Anterior cingulate cortex (tissue), 58 donors: ENCODE measurements around the gene RECK.
"Not testable (repeated sequence)": the region's sequence is repeated elsewhere in the genome, so short reads cannot be mapped to it uniquely, and the experiment has no call there.

Experiments
- DNase-seq, 58 donors: peaks; one replicate each; lab custom pipeline; 2025; lab: John Stamatoyannopoulos, UW

RECK gene

DNA sequence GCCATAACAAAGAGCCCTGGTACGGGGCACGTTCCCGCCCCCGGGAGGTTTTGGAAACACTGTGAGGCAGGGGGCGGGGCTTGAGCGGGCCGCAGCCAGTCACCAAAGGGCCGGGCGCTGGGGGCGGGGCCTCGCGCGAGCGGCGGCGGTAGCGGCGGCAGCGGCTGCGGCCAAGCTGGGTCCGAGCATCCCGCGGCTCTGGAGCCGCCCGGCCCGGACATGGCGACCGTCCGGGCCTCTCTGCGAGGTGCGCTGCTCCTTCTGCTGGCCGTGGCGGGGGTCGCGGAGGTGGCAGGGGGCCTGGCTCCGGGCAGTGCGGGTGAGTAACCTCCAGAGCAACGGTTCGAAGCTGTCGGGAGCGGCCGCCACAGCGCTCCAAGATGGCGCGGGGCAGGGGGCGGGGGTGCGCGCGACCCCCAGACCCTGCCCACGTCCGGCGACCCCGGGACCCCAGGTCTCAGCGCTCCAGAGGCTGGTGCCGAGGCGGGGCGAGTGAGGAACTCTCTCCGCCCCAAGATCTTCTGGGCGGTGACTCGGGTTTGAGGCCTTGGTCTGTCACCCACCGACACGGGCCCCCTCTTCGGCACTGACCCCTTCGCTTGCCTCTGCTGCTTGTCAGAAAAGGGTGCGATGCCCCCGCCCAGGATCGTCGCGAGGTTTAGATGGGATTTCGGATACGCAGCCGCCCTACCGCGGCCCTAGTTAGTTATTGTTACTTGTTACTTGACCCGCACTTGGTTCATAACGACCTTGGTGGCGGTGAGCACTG, at the start of gene RECK:
Gene RECK, plus strand, starts transcription at position 134 of the 769 bp plus-strand sequence. Its CDS starts 86 bp downstream, at position 220.
- DNase-seq = peak in 57 of 58 donors; percentile 13 to 92 (median 81)

GRCh38 chr9:35990155-35990554, 46.6 kb upstream of the RECK start:
- no peak for DNase-seq

GRCh38 chr9:35993136-35993535, 43.6 kb upstream of the RECK start:
- not testable (repeated sequence) for DNase-seq

GRCh38 chr9:35993976-35994720, 42.6 kb upstream of the RECK start:
- DNase-seq = no peak

DNA sequence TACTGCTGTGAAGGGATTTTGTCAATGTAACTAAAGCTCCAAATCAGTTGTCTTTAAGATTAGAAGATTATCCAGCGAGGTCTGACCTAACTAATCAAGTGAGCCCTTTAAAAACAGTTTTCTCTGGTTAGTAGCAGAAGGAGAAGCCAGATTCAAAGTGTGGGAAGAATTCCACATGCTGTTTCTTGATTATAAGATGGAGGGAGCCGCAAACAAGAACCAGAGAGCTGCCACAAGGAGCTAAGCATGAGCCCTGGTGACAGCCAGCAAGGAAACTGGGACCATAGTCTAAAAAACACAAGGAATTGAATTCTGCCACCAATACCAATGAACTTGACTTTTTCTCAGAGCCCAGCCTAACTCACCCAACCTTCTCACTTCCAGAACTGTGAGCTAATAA, 41.8 kb upstream of the RECK start:
- DNase-seq = no peak

- no peak for DNase-seq
Measured at GRCh38 chr9:35996358-35996970, 40.2 kb upstream of the RECK start.

GRCh38 chr9:35997016-35997415, 39.7 kb upstream of the RECK start:
- DNase-seq = not testable (repeated sequence)

- DNase-seq = no peak
Measured at GRCh38 chr9:35998333-35998732, 38.4 kb upstream of the RECK start.

DNA sequence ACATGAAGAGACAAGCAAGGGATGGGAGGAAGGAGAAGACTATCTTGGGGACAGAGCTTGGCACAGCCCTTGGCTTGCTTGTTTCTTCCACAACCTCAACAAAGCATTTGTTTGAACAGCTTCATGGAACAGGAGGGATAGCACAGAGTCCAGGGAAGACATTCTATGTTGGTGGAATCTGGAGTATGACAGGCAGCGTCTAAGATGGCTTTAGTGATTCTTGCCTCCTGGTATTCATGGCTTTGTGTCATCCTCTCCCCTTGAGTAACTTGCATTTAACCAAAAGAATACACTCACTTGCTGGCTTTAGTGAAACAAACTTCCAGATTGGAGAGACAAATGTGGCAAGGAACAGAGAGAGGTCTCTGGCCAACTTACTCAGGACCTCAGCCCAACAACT, 30.8 kb upstream of the RECK start:
- no peak for DNase-seq

- no peak for DNase-seq
Measured at GRCh38 chr9:36006549-36007315, 30.0 kb upstream of the RECK start.

DNA sequence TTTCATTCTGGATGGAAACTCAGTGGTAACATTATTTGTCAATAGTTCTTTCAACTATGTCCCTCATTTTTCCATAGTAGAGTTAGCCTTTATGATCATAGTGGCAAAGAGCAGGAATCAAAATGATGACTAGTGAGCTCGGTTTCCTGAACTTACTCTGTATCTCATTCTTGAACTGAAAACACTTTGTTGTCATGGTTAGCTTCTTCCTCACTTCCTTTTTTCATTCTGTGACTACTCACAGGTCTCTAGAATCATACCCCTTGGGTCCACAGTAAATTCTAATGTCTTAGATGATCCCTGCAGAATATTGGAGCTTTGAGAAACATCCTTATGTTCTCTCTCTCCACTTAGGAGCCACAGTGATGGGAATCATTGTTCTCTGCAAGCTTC, 29.4 kb upstream of the RECK start:
- no peak for DNase-seq

DNA sequence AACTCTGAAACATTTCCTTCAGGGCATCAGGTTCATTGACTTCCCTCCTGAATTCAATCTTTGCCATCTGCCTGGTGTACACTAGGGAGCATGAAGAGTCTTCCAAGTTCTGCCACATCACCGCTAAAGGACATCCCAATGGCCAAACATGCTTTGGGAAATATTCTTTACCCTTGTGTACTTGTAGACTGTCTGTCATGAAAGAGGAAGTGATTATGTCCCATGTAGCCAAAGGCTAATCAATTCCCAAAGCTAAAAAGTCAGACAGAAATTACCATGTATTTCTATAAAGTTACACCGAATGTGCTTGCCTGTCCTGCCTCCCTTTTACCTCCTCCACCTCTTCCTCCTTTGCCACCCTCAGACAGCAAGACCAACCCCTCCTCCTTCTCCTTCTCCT, 28.9 kb upstream of the RECK start:
- no peak for DNase-seq

DNA sequence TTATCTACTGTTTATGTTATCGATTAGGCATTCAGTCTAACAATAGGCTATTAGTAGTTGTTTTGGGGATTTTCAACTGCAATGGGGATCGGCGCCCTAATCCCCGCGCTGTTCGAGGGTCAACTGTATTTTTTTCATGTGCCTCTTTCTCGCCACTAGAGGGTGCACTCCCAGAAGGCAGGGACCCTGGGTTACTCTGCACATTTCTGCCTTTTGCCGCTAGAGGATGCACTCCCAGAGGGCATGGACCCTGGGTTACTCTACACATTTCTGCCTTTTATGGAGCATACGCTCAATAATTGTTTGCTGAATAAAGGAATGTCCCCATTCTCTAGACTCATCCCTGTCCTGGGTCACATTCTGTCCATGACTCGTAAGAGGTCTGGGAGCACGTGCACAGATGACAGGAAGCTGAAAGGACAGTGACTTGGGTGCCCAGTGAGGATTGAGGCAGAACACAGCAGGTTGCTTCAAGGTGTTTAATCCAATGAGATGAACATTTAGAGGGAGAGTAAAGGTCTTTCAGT, 27.9 kb upstream of the RECK start:
- DNase-seq = peak in 33 of 58 donors; percentile 2 to 57 (median 13)

GRCh38 chr9:36011379-36011778, 25.3 kb upstream of the RECK start:
- DNase-seq = no peak

DNA sequence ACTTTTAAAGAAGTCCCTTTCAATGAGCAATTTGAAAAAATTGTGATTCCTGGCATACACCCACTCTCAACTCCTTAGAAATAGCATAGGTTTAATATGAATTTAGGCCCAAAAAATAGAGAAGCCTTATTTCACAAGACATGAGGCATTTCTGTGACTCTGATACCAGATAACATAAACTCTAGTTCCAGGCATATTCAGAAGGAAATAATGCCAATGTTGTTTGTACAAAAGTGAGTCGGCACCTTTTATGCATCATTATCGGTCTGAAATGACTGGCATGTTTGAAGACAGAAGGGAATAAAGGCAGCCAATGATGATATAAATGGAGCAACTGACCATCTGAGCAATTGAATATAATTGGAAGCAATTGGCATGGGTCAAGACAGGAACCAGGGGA, 19.4 kb upstream of the RECK start:
- no peak for DNase-seq

DNA sequence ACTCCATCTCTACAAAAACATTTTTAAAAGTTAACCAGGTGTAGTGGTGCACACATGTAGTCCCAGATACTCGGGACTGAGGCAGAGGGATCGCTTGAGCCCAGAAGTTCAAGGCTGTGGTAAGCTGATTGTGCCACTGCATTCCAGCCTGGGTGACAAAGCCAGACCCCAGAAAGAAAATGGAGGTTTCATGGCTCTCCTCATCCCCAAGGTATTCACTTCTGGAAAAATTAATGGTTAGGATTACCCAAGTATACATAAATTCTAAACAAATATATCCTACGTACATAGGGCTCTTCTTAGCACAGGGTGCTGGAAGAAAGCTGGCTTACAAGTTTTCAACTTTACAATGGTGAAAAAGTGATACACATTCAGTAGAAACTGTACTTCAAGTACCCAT, 18.6 kb upstream of the RECK start:
- no peak for DNase-seq

DNA sequence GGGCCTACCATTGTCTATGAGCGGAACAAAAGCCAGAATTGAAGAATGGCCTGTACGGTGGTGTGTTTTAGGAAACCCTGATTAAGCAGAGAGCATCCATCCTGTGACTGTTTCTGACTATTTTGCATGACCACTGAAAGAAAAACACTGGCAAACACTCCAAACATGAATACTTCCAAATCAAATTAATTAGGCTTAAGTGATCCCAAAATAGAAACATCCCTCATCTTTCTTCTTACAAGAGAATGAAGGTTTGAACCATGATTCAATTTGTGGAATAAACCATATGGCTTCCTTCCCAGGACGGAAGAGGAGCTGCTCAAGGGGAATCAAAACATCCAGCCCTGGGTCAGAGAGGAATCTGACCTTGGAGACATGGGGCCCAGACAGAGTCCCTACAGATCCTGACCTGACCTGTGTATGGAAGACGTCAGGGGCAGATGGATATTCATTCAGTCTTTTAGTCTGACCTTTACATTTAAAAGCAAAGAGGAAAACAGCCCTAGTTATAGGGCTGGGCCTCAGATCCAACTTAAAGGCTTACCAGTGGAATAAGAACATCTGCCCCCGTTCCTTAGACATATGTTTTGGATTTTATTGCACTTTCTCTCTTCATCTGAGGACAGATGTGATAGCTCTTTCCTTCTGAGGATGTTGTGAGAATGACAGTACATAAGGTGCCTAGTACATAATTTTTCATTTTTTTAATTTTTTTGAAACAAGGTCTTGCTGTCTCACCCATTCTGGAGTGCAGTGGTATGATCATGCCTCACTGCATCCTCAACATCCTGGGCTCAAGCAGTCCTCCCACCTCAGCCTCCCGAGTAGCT, 17.6 kb upstream of the RECK start:
- DNase-seq = peak in 1 of 58 donors; percentile 2

GRCh38 chr9:36021968-36022367, 14.7 kb upstream of the RECK start:
- DNase-seq = no peak

DNA sequence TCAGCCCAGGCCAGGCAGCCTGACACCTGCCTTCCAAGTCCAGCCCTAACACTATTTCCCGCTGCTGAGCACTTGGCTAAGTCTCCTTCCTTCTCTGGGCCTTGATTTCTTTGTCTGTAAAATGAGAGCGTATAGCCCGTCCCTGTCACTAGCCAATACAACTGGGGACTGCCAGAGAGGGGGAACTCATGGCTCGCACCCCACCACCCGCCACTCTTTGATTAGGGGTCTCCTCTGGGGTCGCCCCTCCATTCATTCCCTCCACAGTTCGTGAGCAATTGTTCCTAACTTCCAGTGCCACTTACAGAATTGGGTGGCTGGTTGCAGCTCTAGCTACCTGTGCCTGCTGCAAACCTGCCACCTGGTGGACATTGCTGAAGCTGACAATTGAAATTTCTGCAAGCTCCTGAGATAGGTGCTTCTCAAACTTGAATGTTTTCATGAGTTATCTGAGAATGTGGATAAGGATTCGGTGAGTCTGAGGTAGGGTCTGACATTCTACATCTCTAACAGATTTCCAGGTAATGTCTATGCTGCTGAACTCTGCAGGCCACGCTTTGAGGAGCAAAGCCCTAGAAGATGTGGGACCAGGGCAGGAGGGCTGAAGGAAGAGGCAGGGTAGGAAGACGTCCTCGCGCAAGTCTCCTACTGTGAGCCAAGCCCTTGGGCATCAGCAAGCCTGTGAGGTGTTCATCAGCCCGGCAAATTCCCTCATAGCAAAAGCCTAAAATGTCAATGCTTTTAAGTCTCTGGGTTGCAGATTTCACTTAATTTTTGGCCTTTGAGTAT, 13.3 kb upstream of the RECK start:
- DNase-seq = peak in 51 of 58 donors; percentile 1 to 71 (median 23)
